ENCODE results near the gene SPSB3.
"Not testable (repeated sequence)": the region's sequence is repeated elsewhere in the genome, so short reads cannot be mapped to it uniquely, and the experiment has no call there.

The SPSB3 gene

DNA sequence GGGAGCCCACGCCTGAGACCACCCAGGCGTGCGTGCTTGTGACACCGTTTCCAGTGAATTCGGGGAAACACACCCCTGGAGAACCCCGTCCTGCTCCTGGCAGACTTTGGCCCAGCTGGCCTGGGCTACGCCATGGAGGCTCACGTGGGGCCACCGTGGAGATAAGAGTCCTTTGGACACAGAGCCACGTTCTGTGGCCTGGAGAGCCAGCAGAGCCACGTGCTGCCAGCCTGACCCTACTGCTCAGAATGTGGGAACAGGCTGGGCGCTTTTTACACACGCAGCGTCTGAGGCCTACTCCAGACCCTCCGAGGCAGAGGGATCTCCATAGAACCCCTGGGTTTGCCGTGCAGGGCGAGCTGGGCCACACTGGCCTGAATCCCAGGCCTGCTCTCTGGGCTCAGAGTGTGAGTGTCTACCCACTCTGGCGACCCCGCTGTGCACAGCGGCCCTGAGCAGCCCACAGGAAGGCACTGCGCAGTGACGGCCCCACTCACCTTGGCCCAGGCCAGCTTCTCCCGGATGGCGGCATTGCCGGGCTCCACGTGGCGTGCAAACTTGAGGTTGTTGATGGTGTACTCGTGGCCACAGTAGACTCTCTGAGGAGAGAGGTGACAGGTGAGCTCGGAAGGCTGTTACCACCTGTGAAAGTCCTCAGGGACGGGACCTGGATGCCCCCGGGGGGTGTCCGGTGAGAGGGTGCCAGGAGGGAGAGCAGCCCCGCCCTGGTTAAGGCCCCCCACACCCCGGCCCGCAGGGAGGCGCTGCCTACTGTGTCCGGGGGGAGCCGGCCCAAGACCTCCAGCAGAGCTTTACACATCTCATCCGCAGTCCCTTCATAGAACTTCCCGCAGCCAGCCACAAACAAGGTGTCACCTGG is 34.3 kb upstream of the SPSB3 start:
- FAIRE-seq: no peak

DNA sequence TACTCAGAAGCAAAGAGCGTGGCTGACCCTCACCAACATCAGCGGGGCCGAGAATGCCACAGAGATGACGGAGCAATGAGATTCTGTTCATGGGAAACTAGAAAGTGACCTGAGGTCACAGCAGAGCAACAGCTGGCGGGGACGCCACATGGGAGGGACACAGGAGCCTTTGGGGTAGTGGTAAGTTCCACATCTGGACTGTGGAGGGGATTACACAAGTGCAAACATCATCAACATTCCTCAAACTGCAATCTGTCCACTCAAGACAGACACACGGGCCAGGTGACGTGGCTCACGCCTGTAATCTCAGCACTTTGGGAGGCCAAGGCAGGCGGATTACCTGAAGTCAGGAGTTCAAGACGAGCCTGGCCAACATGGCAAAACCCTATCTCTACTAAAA is 33.1 kb upstream of the SPSB3 start:
- no peak for FAIRE-seq

DNA sequence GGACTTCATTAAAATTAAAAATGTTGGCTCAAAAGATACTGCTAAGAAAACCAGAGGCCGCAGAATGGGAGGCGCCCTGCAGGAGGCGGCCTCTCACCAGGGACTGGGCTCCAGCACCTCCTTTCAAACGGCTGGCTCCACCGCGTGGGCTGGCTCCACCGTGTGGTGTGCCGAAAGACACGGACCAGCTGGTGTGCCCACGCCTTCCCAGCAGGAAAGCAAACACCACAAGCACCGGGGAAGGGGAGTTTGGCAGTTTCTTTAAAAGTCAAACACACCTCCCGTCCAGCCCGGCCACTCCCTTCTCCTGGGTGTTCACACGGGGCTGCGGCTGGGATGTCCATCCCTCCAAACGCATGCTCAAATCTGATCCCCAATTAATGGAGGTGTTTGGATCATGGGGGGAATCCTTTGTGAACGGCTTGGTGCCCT is 30.4 kb upstream of the SPSB3 start:
- FAIRE-seq: no peak

DNA sequence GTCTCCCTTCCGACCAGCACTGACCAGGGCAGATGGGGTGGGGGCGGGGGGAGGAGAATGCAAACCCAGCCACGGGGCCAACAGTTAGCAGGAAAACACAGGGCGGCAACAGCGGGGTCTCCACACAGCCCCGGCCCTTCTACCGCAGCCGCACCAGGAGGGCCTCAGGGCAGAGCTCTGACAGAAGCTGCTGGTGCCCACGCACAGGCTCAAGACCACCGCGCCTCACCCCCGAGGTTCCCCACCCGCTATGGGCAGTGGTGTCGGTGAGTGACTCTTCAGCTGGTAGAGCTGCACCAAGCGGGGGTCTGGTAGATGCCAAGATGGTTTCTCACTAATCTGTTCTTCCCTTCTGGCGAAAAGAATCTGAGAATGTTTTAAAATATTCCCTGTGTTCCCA is 28.2 kb upstream of the SPSB3 start:
- no peak for FAIRE-seq

DNA sequence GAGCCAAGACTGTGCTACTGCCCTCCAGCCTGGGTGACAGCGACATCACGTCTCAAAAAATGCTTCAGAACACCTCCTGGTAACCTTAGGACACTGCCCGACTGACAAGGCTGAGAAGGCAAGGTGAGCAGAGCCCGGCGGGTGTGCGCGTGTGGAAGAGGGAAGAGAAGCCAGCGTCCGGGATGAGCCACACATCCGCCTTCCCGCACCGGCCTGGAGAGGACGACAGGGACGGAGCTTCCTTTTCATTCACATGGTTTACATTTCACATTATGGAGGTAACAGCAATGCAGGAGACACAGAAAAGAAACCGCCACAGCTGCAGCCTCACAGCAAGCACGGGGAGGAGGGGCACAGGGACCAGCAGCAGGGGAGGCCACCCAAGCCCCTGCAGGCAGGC is 27.7 kb upstream of the SPSB3 start:
- no peak for FAIRE-seq

DNA sequence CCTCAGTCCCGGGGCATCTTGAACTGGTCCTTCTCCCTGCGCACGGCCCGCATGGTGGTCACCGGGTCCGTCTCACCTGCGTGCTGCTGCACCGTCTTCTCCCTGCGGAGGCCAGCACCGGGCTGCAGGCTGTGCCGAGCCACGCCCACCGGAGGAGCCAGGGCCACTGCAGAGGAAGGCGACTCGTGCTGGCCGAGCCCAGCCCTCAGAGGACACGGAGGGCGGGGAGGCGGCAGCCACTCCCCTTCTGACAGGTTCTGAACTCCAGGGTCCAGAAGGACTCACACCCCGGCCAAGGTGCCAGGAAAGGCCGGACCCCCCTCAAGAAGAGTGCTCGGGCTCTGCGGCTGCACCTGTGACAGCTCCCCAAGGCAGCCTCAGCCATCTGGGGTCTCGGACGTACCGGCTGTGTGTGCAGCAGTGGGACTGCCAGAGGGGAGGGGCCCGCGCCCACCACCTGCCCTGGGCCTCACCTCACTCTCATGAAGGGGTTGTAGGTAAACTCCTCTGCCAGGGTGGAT is 27.0 kb upstream of the SPSB3 start:
- FAIRE-seq: no peak

DNA sequence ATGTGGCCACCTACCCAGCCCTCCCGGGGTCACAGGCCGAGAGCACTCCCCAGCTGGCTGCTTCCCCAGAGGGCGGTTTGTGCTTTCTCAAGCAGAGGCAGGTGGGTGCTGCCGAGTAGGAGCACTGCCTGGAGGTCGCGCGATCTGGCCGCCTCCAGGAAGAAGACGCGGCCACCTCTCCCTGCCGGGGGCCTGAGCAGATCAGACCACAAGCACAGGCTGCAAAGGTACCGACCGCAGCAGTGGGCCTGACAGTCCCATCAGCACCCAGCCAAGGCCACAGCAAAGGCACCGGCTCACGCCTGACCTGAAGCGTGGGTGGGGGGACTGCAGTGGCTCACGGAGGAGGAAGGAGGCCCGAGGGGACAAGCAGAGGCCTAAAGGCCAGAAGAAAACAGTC is 26.3 kb upstream of the SPSB3 start:
- FAIRE-seq: no peak

DNA sequence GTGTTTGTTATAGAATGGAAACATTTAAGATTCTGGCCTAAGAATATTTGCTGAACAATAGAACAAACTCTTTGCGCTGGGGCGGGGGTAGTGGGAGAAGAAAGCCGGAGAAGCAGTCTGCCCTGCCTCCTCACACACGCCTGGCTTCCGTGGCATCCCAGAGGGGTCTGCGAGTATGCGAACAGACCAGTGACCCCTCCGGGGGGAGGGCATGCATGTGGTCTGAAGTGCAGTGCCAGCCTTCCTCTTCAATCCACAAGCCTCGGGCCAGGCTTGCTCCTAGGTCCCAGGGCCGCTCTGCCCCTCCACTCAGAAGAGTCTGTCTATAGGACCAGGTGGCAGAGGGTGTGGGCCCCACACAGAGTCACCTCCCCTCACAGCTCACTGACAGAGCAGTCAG is 25.3 kb upstream of the SPSB3 start:
- no peak for FAIRE-seq

DNA sequence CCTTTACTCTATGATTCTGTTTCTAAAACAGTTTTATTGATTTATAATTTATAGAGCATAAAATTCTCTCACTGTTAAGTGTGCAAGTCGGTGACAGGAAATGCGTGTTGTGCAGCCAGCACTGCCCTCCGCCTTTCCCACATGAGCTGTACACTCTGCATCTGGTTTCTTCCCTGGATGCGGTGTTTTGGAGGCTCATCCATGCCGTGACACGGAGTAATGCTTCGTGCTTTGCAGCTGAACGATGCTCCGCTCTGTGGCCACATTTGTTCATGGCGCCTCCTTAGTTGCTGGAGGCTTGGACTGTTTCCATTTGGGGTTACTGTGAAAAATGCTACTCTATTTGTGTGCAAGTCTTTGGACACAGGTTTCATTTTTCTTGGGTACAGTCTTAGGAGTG is 18.3 kb upstream of the SPSB3 start:
- no peak for FAIRE-seq

DNA sequence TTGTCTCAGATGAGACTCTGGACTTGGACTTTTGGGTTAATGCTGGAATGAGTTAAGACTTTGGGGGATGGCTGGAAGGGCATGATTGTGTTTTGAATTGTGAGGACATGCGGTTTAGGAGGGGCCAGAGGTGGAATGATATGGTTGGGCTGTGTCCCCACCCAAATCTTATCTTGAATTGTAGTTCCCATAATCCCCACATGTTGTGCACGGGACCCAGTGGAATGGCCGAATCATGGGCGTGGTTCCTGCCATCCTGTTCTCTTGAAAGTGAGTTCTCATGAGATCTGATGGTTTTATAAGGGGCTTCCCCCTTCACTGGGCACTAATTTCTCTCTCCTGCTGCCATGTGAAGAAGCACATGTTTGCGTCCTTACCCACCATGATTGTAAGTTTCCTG is 16.9 kb upstream of the SPSB3 start:
- FAIRE-seq: not testable (repeated sequence)

DNA sequence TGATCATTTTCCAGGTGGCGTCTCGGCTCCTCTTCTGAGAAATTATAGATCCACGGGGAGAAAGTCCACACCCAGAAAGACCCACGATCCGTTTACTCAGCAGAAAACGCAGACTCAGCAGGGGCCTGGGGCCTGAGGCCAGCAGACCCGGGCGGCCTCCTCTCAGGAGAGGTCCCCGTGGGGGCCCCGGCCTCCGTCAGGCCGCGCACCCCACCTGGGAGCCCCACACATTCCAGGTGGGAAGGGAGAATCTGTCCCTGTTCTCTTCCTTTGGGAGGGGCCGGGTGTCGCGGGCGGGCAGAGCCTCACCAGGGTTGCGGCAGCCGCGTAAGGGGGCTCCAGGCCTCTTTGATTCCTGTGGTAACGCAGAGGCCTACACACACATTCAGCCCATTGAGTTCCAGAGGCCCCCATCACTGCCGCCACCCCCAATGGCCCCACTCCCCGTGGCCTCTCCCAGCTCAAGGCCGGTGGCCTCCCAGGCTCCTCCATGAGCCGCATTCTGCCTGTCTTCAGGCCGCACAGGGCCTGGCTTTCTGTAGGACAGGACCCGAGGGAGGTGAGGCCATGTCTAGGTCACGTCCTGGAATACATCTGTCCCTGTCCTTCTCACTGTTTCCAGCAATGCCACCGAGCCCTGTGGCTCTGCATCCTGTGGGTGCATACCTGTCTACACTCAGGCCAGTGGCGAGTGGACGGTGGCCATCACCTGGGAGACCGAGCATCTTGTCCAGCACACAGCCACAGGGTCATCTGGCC is 12.7 kb upstream of the SPSB3 start:
- no peak for FAIRE-seq

DNA sequence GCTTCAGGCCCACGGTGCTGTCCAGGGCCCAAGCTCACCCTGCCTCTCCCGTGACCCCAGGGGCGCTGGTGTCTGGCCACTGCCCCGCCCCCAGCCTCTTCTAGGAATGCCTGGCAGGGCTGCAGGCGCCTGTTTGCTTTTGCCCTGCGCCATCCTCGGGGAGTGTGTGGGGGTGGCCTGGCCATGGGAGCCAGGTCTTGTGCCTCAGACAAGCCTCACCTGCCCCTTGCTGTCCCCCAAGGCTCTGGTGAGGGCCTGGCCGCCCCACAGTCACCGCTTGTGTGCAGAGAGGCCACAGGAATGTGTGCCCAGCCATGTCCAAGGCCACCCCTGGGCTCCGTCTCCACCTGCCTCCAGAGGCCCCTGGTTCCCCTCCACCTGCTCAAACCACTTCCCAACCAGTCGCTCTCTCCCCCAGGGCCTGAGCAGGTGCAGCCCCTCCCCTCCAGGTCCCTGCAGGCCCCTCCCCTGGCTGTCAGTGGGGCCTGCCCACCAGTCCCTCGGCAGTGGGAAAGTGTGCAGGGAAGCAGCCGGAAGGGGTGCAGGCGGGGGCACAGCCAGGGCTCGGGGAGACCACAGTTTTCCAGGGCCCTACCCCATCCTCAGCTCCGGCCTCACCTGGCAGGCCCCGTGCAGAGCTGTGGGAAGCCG is 12.0 kb upstream of the SPSB3 start:
- no peak for FAIRE-seq

DNA sequence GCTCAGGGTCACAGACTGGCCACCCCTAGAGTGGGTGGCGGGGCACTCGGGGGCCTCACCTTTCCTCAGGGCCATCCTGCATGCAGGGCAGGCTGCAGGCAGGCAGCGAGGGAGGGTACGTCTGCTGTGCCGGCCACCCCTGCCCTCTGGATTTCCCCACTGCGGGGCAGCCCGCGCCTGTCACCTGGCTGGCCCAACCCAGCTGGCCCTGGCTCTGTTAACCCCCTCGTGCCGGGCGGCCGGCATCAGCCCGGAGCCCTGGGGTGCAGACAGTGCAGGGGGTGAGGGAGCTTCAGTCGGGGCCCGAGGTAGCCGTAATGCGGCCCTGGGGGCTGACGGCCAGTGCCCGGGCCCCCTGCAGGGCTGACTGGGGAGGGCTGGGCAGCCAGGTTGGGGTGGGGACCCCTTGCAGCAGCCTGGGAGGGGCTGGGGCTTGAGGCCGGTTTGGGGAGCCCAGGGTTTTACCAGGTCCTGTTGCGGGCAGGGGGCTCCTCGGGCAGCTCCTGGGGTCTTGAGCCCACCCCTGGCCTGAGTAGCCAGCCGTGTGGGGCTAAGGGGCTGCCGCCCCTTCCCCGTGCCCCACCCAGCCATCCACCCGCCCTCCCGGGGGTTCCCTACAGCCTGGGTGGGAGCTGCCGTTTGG is 11.3 kb upstream of the SPSB3 start, which contains the start of gene IGFALS:
Gene IGFALS, minus strand, starts transcription at position 128 of the 643 bp plus-strand sequence. Its CDS starts 53 bp downstream, at position 75.
- FAIRE-seq: no peak

DNA sequence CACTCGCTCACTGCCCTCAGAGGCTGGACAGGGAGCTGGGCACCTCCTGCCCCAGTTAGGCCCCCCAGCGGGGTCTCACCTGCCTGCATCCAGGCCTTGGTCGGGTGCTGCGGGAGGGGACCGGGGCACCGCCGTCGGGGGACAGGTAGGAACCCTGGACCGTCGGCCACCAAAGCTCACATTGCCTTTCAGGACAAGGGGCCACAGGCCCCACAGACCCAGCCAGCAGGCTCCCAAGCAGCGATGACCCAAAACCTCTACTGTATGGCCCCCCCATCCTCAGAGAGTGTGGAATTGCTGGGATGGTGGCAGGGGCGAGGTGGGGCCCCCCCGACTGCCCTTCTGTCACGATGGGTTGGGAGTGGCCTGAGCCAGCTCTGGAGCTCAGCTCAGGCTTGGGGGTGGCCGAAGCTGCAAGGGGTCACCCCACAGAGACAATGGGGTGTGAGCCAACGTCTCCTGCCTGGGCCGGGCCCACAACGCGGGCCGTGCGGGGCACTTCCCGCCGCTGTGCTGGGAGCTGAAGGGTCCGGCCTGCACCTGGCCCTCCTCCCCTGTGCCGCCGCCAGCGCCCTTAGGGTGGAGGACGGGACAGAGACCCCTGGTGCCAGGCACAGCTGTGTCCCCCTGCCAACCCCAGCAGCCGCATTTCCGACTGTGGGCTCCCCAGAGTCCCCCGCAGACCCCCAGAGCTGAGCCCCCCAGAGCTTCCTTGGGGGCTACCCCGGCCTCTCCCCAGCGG is 10.6 kb upstream of the SPSB3 start:
- FAIRE-seq: no peak

DNA sequence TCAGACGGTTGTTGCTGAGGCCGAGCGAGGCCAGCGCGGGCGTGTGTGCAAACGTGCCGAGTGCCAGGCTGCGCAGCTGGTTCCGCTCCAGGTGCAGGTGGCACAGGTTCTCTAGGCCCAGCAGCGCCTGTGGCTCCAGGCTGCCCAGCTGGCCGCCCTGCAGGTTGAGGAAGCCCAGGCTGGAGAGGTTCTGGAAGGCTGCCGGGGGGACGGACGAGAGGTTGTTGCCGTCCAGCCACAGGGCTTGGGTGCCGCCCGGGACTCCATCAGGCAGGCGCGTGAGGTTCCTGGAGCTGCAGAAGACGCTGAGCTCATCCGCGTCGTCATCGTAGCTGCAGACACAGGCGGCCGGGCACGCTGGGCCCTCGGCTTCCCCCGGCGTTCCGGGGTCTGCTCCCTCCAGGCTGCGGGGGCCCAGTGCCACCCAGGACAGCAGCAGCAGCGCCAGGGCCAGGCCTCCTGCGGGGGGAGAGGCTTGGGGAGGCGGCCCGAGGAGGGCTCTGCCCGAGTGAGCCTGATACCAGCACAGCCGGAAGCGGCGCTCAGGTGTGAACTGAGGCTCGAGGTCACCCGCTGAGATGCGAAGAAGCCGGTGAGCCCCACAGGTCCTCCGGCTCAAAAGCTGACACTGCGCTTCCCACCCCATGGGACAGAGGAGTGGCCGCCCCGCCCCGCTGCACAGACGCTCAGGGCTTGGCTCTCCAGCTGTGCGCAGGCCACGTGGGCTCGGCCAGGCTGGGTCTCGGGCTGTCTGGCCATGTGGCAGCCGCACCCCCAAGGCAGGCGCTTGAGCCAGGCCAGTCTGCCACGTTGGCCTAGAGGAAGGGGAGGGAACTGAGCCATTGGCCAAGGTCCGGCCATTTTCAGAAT is 9.8 kb upstream of the SPSB3 start:
- no peak for FAIRE-seq

DNA sequence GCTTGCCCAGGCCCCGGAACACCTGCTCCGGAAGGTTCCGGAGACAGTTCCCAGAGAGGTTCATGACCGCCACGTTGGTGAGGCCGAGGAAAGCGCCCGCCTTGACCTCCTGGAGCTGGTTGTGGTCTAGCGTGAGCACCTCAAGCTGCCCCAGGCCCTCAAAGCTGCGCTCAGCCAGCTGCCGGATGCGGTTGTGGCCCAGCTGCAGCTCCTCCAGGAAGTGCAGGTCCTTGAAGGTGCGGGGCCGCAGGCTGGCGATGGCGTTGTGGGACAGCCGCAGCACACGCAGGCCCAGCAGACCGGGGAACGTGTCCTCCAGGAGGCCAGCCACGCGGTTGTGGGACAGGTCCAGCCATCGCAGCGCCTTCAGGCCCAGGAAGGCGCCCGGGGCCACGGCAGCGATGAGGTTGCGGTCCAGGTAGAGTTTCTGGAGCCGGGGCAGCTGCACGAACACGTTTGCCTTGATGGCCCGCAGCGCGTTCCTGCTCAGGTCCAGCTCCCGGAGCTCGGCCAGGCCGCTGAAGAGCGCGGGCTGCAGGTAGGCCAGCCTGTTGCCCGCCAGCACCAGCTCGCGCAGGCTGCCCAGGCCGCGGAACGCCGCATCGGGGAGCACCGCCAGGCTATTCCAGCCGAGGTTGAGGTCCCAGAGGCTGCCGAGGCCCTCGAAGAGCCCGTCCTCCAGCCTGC is 9.0 kb upstream of the SPSB3 start:
- FAIRE-seq: no peak

DNA sequence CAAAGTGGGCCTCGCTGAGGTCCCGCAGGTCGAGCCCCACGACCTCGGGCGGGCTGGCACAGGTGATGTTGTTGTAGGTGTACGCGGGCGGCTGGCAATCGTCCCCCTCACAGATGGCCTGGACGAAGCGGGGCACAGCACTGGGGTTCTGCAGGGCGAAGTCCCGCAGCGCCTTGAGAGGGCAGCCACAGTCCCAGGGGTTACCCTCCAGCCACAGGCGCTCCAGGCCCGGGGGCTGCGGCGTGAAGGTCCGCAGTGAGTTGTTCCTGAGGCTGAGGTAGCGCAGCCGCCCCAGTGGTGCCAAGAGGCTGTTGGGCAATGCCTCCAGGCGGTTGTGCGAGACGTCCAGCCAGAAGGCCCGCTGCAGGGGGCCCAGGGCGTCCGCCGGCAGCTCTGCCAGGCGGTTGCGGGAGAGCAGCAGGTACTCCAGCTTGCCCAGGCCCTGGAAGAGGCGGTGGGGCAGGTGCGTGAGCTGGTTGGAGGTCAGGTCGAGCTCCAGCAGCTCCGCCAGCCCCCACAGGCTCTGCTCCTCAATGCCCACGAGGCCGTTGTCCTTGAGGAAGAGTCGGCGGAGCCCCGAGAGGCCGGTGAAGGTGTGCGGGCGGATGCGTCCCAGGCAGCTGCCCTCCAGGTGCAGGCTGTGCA is 8.4 kb upstream of the SPSB3 start:
- no peak for FAIRE-seq

DNA sequence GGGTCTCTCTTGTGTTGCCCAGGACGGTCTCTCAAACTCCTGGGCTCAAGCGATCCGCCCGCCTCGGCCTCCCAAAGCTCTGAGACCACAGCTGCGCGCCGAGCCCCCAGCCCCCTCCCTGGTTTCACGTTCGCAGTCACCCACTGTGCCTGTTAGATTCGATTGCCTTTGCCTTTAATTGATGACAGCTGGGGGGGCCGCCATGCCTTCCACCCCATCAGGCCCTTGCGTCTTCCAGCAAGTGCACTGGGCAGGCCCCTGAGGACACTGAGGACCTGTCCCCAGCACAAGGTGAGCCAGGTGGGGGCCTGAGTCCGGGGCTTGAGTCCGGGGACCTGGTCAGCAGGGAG is 7.9 kb upstream of the SPSB3 start:
- no peak for FAIRE-seq

DNA sequence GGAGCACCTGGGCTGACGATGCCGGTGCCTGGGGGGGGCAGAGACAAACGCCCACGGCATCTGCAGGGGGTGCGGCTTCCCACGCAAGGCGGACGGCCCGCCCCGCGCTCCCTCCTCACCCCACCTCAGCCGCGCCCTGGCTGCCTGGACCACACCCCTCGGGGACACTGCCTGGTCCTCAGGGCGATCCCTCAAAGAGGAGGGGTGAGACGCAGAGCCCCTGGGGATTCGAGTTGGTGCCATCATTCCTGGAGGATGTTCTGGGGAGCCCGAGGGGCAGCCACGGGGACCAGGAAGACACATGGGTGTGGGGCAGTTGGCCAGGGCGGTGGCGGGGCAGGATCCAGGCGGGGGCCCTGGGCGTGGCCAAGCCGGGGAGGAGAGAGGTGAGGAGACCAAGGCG is 7.3 kb upstream of the SPSB3 start:
- no peak for FAIRE-seq

DNA sequence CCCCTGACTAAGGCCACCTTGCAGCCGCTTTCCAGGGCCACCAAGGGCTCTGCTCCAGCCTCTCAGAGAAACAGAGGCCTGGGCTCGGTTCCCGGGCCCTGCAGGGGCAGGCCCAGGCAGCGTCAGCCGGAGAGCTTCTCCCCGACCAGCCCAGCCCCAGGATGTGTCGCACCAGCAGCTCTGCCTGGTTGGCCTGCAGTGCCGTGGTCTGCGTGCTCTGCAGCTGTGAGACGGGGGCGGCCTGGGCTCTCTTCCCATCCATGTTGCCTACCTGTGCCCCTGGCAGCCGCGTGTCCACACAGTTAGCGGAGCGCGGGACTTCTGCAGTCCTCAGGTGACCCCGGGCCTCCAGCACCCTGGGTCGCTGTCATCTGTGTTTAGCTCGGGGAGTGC is 6.3 kb upstream of the SPSB3 start:
- FAIRE-seq: no peak

All from A204.1 (cell line).